GM12878 (cell line): Measurements from ENCODE around the gene SPEM2.

Experiments
- ATF7 ChIP-seq: fragments of 450-650 bp; IDR thresholded peaks from 2 replicates; pipeline ENCODE4 v1.6.1; 2016; ENCODE audit warnings: low read depth, mild to moderate bottlenecking
- CBX3 ChIP-seq: fragments of 200-600 bp; sonication (generic); IDR thresholded peaks from 2 replicates; pipeline ENCODE4 v1.6.1; 2016; ENCODE audit warnings: low read depth, borderline replicate concordance
- HDAC6 ChIP-seq: fragments of 200-600 bp; sonication (generic); IDR thresholded peaks from one replicate; pipeline ENCODE4 v1.8.0; 2017; ENCODE audit warnings: antibody characterized with exemption; ENCODE audit not compliant: unreplicated experiment
- TF ChIP-seq, protein P1 (sequence below), 3 experiments: IDR thresholded peaks in 2 of 3; conservative IDR thresholded peaks in 1 of 3; 2 replicates each; pipeline ENCODE4 v1.5.1; 2011; ENCODE audit warnings: low read depth in 3 of 3, low read length in 3 of 3, mild to moderate bottlenecking in 3 of 3, control low read depth in 2 of 3, moderate library complexity in 2 of 3, inconsistent platforms in 1 of 3, mixed read lengths in 1 of 3; ENCODE audit not compliant: control insufficient read depth in 2 of 3, insufficient read depth in 1 of 3; ENCODE audit errors: extremely low read depth in 1 of 3
- TF ChIP-seq, protein P2 (sequence below): IDR thresholded peaks from 2 replicates; pipeline ENCODE4 v1.6.1; 2011; ENCODE audit warnings: low read depth, mild to moderate bottlenecking, low read length, moderate library complexity, borderline replicate concordance; ENCODE audit errors: extremely low read depth

DNA sequence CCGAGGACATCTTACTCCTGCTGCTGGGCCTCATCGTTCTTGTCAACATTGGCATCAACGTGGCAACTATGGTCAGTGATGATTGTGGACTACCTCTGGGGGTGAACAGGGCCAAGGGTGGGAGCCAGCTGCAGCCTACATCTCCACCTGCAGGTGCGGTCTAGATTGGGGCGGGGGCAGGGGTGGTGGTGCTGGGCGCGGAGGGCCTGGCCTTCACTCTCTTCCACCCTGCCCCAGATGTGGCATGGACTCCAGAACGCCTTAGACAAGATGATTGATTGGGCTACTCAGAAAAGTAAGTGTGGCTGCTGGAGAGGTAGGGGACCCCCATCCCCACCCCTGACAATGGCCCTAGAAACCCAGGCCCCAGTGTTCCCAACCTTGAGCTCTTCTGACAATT lies 340 bp downstream of the SPEM2 start:
- TF ChIP-seq HDAC6 (no peak), ATF7 (no peak), CBX3 (no peak)
- TF ChIP-seq, protein P1, sequence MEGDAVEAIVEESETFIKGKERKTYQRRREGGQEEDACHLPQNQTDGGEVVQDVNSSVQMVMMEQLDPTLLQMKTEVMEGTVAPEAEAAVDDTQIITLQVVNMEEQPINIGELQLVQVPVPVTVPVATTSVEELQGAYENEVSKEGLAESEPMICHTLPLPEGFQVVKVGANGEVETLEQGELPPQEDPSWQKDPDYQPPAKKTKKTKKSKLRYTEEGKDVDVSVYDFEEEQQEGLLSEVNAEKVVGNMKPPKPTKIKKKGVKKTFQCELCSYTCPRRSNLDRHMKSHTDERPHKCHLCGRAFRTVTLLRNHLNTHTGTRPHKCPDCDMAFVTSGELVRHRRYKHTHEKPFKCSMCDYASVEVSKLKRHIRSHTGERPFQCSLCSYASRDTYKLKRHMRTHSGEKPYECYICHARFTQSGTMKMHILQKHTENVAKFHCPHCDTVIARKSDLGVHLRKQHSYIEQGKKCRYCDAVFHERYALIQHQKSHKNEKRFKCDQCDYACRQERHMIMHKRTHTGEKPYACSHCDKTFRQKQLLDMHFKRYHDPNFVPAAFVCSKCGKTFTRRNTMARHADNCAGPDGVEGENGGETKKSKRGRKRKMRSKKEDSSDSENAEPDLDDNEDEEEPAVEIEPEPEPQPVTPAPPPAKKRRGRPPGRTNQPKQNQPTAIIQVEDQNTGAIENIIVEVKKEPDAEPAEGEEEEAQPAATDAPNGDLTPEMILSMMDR (IDR thresholded peaks at IDR 0.05 in 2 of 3, conservative IDR thresholded peaks at IDR 0.05 in 1 of 3; ENCODE audit: control insufficient read depth in 2 of 3, extremely low read depth in 1 of 3, insufficient read depth in 1 of 3, low read depth in 3 of 3, low read length in 3 of 3), result no peak
- TF ChIP-seq, protein P2, sequence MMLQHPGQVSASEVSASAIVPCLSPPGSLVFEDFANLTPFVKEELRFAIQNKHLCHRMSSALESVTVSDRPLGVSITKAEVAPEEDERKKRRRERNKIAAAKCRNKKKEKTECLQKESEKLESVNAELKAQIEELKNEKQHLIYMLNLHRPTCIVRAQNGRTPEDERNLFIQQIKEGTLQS, result no peak
